Sigmoid colon (tissue), 3 donors: Measurements from ENCODE around the gene MED13L.

Experiments
- CTCF ChIP-seq, 4 experiments: fragments of 450-650 bp in 3 of 4; fragments of 200-600 bp in 1 of 4; IDR thresholded peaks; one replicate each; pipeline ENCODE4 v1.5.1; 2016 to 2019; ENCODE audit warnings: antibody characterized with exemption in 4 of 4, mild to moderate bottlenecking in 3 of 4, moderate library complexity in 2 of 4
- POLR2A ChIP-seq, 2 donors: fragments of 450-650 bp; IDR thresholded peaks; one replicate each; pipeline ENCODE4 v1.6.1; 2016; ENCODE audit warnings: antibody characterized with exemption in 2 of 2, mild to moderate bottlenecking in 2 of 2, moderate library complexity in 2 of 2

- TF ChIP-seq POLR2A (IDR thresholded peaks at IDR 0.05) (no peak), CTCF (IDR thresholded peaks at IDR 0.05) (no peak)
Observed at GRCh38 chr12:116006141-116006540, 271.4 kb downstream of the MED13L start.
